ENCODE results near the gene GALNT5.
"Not testable (repeated sequence)": the region's sequence is repeated elsewhere in the genome, so short reads cannot be mapped to it uniquely, and the experiment has no call there.

The GALNT5 gene

DNA sequence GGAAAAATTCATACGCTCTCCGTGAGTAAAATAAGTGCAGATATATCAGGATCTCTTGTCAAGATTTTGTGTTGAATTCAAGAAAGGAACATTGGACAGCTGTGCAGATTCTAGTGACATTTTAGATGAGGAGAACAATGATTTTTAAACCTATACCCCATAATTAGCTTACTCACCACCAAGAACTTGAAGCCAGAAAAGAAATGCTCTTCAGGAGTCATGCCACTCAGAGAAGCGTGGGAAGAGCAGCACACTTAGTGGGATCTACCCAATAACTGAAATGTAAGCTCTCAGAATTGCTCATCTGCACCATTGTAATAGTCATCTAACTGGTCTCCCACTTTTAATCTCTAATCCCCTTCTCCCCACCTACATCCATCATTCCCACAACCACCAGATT lies 77.3 kb downstream of the GALNT5 start:
- no peak for DNase-seq
- CTCF ChIA-PET = interaction anchor here (0.5 to 6.8 kb wide), 16 partner anchors 9 to 678 kb away, joined by 3 to 96 read pairs (median 11); partner anchors contain the start of gene ERMN
- no peaks in the 10 kb centered on the region for H3K27me3 Mint-ChIP-seq
- H3K4me1 Mint-ChIP-seq = peaks cover 68% of the 10 kb centered on the region
- peaks cover 20% of the 10 kb centered on the region for H3K36me3 Mint-ChIP-seq
- no peak overlapping the region for H3K27ac Mint-ChIP-seq
- H3K9me3 Mint-ChIP-seq = peaks cover 3% of the 10 kb centered on the region
- peak overlapping the region; percentile 8 for H3K4me3 Mint-ChIP-seq

DNA sequence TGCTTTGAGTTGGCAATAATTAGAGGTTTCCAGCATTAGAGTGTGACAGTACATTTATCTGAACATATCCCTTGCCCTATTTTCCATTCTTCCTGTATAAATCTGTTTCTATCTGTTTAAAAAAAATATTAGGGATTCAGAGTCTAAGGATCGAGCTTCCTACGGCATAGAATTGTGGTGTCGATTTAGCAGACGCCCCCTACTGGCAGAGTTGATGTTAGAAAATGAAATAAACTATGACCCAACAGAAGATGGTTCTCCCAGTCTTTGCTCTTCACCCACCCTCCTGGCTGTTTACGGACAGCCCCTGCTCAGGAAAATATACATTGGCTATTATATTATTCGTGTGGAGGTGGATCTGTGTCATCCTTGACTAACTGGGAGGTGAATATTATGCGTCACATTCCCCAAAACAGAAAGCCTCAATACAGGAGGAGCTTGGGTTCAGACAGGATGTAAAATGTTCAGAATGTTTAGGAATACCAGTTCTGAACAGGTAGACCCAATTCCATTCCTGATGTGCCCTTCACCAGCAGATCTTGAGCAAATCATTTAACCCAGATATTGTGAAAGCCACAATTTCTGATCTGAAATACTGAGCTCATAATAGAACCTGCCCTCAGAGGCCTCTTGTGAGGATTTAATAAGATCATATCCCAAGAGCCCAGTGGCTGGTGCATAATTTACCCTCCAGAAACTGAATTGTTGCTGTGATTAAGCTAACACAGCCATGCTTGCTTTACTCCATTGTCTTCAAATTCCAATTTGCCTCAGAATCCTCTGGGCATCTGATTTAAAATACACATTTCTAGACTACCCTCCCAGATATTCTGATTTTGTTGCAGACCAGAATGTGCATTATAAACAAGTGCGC lies 78.9 kb downstream of the GALNT5 start:
- peaks cover 52% of the 10 kb centered on the region for H3K4me1 Mint-ChIP-seq
- H3K9me3 Mint-ChIP-seq = peaks cover 9% of the 10 kb centered on the region
- CTCF ChIA-PET = interaction anchor here (0.5 to 6.8 kb wide), 31 partner anchors 11 to 849 kb away, joined by 3 to 96 read pairs (median 5); partner anchors contain the start of gene ERMN
- peak; percentile 52 for DNase-seq
- H3K4me3 Mint-ChIP-seq = peak overlapping the region; percentile 35
- H3K36me3 Mint-ChIP-seq = peaks cover 26% of the 10 kb centered on the region
- H3K27me3 Mint-ChIP-seq = no peaks in the 10 kb centered on the region
- peak overlapping the region; percentile 39 for H3K27ac Mint-ChIP-seq

DNA sequence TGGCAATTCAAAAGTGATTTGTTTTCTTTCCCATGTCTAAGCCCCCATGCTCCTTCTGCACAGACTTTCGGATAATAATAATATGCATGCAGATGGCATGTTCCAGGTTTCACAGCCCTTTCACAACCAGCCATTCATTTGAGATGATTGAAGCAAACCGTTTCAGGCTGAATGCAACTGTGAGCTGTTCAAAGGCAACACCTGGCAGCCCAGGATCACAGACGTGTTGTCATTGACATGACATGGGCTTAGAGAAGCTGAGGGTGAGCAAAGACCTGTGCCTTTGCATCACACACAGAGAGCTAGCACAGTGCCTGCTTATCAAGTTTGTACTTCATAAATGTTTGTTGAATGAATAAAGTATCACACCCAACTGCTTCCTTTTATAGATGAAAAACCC lies 80.5 kb downstream of the GALNT5 start:
- Mint-ChIP-seq H3K9me3 (peaks cover 25% of the 10 kb centered on the region), H3K4me3 (no peak overlapping the region), H3K27me3 (no peaks in the 10 kb centered on the region), H3K36me3 (peaks cover 40% of the 10 kb centered on the region), H3K4me1 (peaks cover 36% of the 10 kb centered on the region), H3K27ac (no peak overlapping the region)
- DNase-seq = no peak
- CTCF ChIA-PET = interaction anchor here (1.1 to 6.8 kb wide), 6 partner anchors 9 to 155 kb away, joined by 3 to 96 read pairs (median 26); partner anchors contain the start of gene ERMN

DNA sequence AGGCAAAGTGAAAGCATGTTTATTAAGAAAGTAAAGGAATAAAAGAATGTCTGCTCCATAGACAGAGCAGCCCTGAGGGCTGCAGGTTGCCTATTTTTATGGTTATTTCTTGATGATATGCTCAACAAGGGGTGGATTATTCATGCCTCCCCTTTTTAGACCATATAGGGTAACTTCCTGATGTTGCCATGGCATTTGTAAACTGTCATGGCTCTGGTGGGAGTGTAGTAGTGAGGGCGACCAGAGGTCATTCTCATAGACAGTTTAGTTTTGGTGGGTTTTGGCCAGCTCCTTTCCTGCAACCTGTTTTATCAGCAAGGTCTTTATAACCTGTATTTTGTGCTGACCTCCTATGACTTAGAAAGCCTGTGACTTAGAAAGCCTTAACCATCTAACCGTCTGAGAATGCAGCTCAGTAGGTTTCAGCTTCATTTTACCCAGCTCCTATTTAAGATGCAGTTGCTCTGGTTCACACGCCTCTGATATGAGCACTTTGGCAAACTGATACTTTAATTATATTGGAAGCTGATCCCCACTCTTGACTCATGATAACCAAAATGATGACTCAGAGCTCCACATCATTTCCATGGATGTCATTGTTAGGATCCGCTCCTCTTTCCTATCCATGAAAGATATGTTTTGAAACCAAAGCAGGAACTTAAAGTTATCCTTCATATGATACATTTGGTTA lies 82.6 kb downstream of the GALNT5 start:
- Mint-ChIP-seq H3K4me1 (peaks cover 15% of the 10 kb centered on the region), H3K9me3 (peaks cover 46% of the 10 kb centered on the region), H3K27ac (no peak overlapping the region), H3K4me3 (no peak overlapping the region), H3K36me3 (peaks cover 56% of the 10 kb centered on the region), H3K27me3 (no peaks in the 10 kb centered on the region)
- DNase-seq = no peak
- CTCF ChIA-PET = interaction anchor here (1.6 to 6.8 kb wide), 2 partner anchors 14 to 38 kb away, joined by 3 to 96 read pairs; partner anchors contain the start of gene ERMN

DNA sequence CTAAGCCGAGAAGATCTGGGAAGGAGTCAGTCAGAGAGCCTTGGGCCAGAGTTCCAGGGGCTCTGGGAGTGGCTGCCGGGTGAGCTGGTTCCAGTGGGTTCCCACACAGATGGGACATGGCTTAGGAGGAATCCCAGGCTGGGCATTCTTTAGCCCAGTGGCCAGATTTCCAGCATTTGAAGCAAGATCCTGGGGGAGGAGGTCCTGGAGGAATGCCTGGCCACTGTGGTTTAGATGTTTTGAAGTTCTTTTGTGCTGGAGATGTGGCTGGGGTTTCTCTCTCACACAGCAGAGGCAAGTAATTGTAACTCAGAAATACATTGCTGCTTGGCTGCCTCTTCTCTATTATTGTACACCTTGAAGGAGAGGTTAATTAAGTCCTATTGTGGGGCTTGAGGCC lies 83.9 kb downstream of the GALNT5 start:
- H3K4me1 Mint-ChIP-seq, DNase-seq, H3K27me3 Mint-ChIP-seq, H3K4me3 Mint-ChIP-seq, H3K27ac Mint-ChIP-seq: not testable (repeated sequence)
- CTCF ChIA-PET = interaction anchor here (1.6 kb wide), 1 partner anchor 39 kb away, joined by 3 read pairs; no protein-coding TSS in a partner anchor
- peaks cover 52% of the 10 kb centered on the region for H3K9me3 Mint-ChIP-seq
- H3K36me3 Mint-ChIP-seq = peaks cover 60% of the 10 kb centered on the region

DNA sequence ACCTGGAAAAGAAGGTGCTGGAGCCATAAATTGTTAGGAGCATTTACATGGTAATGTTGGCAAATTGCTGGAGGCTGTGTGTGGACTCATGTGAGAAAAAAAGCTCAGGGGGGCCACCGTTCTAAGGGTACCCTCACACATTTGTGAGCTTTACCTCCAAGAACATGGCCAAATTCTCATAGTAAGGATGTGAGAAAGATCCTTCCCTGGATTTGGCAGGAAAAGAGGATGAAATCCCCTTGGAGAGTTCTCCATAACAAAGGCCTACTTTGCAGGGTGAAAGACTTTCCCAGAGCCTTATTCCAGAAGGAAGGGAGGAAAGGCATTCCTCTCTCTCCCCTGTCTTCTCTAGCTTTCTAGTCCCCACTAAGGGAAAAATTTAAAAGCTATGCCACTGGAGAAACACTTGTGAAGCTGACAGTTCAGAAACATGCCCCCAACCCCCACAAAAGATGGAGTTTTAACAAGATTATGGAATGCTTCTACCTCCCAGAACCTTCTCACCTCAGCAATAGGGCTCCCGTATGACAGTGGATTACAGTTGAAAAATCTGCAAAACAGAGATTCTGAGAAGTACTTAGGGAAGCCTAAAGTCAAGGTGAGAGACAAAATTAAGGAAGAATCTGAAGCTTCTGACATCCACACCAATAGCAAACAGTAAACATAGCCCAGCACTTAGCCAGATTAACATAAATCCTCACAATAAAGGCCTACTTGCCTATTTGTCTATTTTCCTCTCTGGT lies 88.3 kb downstream of the GALNT5 start:
- Mint-ChIP-seq H3K27me3 (no peaks in the 10 kb centered on the region), H3K9me3 (peaks cover 49% of the 10 kb centered on the region), H3K4me1 (peaks cover 8% of the 10 kb centered on the region), H3K27ac (peak overlapping the region; percentile 38), H3K4me3 (no peak overlapping the region), H3K36me3 (peaks cover 61% of the 10 kb centered on the region)
- no peak for DNase-seq
- CTCF ChIA-PET = interaction anchor here (0.5 to 4.7 kb wide), 7 partner anchors 10 to 923 kb away, joined by 3 to 43 read pairs (median 3); no protein-coding TSS in a partner anchor

GRCh38 chr2:157348291-157348921 lies 90.9 kb downstream of the GALNT5 start:
- peaks cover 25% of the 10 kb centered on the region for H3K9me3 Mint-ChIP-seq
- no peak for DNase-seq
- H3K36me3 Mint-ChIP-seq = peaks cover 40% of the 10 kb centered on the region
- peaks cover 8% of the 10 kb centered on the region for H3K4me1 Mint-ChIP-seq
- no peak overlapping the region for H3K27ac Mint-ChIP-seq
- no peak overlapping the region for H3K4me3 Mint-ChIP-seq
- CTCF ChIA-PET = interaction anchor here (0.9 to 4.7 kb wide), 2 partner anchors 13 to 16 kb away, joined by 3 to 43 read pairs; no protein-coding TSS in a partner anchor
- H3K27me3 Mint-ChIP-seq = no peaks in the 10 kb centered on the region

DNA sequence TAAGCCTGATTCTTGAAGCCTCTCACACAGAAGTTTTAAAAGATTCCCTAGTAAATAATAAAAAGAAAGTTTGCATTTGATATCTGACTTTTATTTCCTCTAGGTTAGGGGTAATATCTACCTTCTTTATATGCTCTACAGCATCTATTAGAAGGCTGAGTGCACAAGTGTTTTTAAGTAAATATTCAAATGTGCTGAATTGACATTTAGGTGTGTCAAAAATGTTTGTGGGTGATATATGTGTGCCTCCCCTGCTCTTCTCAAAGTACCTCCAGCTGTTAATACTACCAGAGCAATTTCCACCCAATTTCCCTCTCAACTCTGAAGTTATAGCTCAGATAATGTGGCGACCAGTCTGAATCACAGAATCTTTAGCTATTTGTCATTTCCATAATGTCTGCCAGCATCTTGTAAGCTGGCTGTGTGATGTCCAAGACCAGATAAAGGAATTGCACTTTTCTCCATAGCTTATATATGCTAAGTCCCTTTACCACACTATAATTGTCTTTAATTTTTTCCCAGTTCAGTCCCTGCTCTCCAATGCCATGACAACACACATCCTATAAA lies 92.5 kb downstream of the GALNT5 start:
- no peak overlapping the region for H3K27ac Mint-ChIP-seq
- H3K27me3 Mint-ChIP-seq = no peaks in the 10 kb centered on the region
- H3K9me3 Mint-ChIP-seq = peaks cover 8% of the 10 kb centered on the region
- CTCF ChIA-PET = interaction anchor here (2.2 kb wide), 1 partner anchor 14 kb away, joined by 14 read pairs; no protein-coding TSS in a partner anchor
- H3K4me1 Mint-ChIP-seq = peaks cover 8% of the 10 kb centered on the region
- peaks cover 24% of the 10 kb centered on the region for H3K36me3 Mint-ChIP-seq
- no peak overlapping the region for H3K4me3 Mint-ChIP-seq
- DNase-seq = no peak

DNA sequence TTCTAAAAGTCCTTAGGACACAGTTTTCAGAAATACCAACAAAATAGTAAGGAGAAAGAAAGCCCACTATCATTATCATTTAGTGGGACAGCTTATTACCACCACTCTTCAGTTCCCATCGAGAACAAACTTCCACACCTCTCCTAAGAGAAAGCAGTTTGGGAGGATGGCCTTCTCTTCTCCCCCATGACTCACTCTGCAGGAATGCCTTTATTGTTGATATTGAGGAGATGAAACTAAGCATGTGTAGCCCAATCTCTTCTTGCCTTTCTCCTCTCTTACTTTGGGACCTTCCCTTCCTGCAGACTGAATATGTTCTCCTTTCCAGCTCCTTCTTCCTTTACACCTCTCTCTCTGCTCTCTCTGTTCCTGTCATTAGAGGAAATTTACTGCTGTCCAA lies 98.1 kb downstream of the GALNT5 start:
- no peak for DNase-seq
- Mint-ChIP-seq H3K36me3 (peaks cover 26% of the 10 kb centered on the region), H3K27ac (no peak overlapping the region), H3K27me3 (no peaks in the 10 kb centered on the region), H3K4me1 (no peaks in the 10 kb centered on the region), H3K4me3 (no peak overlapping the region), H3K9me3 (peaks cover 8% of the 10 kb centered on the region)
- CTCF ChIA-PET = interaction anchor here (1.8 kb wide), 1 partner anchor 19 kb away, joined by 5 read pairs; no protein-coding TSS in a partner anchor

- DNase-seq = no peak
- CTCF ChIA-PET = no interaction called here
- peaks cover 14% of the 10 kb centered on the region for H3K4me1 Mint-ChIP-seq
- H3K27ac Mint-ChIP-seq = no peak overlapping the region
- H3K36me3 Mint-ChIP-seq = peaks cover 54% of the 10 kb centered on the region
- no peak overlapping the region for H3K4me3 Mint-ChIP-seq
- peaks cover 31% of the 10 kb centered on the region for H3K9me3 Mint-ChIP-seq
- H3K27me3 Mint-ChIP-seq = no peaks in the 10 kb centered on the region
Measured at GRCh38 chr2:157359628-157360027, 102.1 kb downstream of the GALNT5 start.

- H3K4me3 Mint-ChIP-seq = no peak overlapping the region
- no peak for DNase-seq
- H3K36me3 Mint-ChIP-seq = peaks cover 58% of the 10 kb centered on the region
- peaks cover 28% of the 10 kb centered on the region for H3K4me1 Mint-ChIP-seq
- peaks cover 33% of the 10 kb centered on the region for H3K9me3 Mint-ChIP-seq
- no peaks in the 10 kb centered on the region for H3K27me3 Mint-ChIP-seq
- peak overlapping the region; percentile 25 for H3K27ac Mint-ChIP-seq
- CTCF ChIA-PET = interaction anchor here (1.2 kb wide), 1 partner anchor 25 kb away, joined by 3 read pairs; no protein-coding TSS in a partner anchor
Measured at GRCh38 chr2:157361526-157361925, 104.0 kb downstream of the GALNT5 start.

DNA sequence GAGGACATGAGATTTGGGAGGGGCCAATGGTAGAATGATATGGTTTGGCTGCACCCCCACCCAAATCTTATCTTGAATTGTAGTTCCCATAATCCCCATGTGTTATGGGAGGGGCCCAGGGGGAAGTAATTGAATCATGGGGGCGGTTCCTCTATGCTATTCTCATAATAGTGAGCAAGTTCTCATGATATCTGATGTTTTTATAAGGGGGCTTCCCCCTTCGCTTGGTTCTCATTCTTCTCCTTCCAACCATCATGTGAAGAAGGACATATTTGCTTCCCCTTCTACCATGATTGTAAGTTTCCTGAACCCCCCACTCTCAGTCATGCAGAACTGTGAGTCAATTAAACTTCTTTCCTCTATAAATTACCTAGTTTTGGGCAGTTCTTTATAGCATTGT lies 105.1 kb downstream of the GALNT5 start:
- Mint-ChIP-seq H3K27me3 (no peaks in the 10 kb centered on the region), H3K4me1 (peaks cover 28% of the 10 kb centered on the region), H3K4me3 (no peak overlapping the region), H3K36me3 (peaks cover 58% of the 10 kb centered on the region), H3K9me3 (peaks cover 33% of the 10 kb centered on the region), H3K27ac (no peak overlapping the region)
- CTCF ChIA-PET = interaction anchor here (1.2 kb wide), 1 partner anchor 26 kb away, joined by 3 read pairs; no protein-coding TSS in a partner anchor
- no peak for DNase-seq

DNA sequence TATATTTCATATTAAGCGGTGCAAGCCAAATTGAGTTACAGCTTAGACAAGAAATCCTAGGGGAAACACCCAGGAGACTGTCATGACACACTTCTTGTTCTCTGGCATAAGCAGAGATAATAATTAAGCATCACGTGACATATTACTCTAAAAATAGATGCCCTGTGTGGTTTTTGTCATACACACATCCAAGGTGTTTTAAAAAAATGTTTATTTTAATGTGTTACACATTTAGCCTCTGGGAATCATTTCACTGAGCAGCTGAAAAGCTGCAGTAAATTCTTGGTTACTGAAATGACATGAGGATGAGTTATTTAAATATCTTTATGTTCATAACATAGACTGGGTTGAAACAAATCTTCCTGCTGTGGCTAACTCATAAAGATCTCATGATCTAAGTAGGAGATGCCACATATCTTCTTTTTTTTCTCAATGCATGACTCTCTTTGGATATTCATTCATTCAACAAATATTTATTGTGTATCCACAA lies 106.2 kb downstream of the GALNT5 start:
- Mint-ChIP-seq H3K36me3 (peaks cover 61% of the 10 kb centered on the region), H3K9me3 (peaks cover 35% of the 10 kb centered on the region)

More for the DNA sequence above, 106.2 kb downstream of the GALNT5 start:
- H3K4me1 Mint-ChIP-seq = peaks cover 28% of the 10 kb centered on the region
- H3K27ac Mint-ChIP-seq = no peak overlapping the region
- CTCF ChIA-PET = no interaction called here
- H3K4me3 Mint-ChIP-seq = no peak overlapping the region
- no peak for DNase-seq
- no peaks in the 10 kb centered on the region for H3K27me3 Mint-ChIP-seq

All from activated naive CD4-positive, alpha-beta T cell treated with anti-CD3 and anti-CD28 coated beads, Interleukin-2, amount 10 ng/mL, durations not matched to agents 7 days and 5 days (primary cell).